Measurements from ENCODE around the gene AHDC1.

- TF ChIP-seq, protein P1, sequence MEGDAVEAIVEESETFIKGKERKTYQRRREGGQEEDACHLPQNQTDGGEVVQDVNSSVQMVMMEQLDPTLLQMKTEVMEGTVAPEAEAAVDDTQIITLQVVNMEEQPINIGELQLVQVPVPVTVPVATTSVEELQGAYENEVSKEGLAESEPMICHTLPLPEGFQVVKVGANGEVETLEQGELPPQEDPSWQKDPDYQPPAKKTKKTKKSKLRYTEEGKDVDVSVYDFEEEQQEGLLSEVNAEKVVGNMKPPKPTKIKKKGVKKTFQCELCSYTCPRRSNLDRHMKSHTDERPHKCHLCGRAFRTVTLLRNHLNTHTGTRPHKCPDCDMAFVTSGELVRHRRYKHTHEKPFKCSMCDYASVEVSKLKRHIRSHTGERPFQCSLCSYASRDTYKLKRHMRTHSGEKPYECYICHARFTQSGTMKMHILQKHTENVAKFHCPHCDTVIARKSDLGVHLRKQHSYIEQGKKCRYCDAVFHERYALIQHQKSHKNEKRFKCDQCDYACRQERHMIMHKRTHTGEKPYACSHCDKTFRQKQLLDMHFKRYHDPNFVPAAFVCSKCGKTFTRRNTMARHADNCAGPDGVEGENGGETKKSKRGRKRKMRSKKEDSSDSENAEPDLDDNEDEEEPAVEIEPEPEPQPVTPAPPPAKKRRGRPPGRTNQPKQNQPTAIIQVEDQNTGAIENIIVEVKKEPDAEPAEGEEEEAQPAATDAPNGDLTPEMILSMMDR (IDR thresholded peaks at IDR 0.05), result no peak
- no peak for TF ChIP-seq POLR2A (IDR thresholded peaks at IDR 0.05)
Observed at GRCh38 chr1:27595597-27595996, 8.3 kb downstream of the AHDC1 start.
